Measurements from ENCODE around the gene FAM124B. TPM values are rescaled to one million over a fixed set of nuclear protein-coding genes. Genes with fewer than 3 reads are reported as not detected.

Gene FAM124B
- total and polyA plus RNA-seq, 2 of the 8 experiments (the other 6 are each of a cell fraction or from before 2014, with no cell fraction given), result 2.1 to 2.6 TPM

- H3K36me3 ChIP-seq (ENCODE audit: control insufficient read depth in 2 of 4, insufficient read depth in 4 of 4, low read length in 3 of 4), result no peaks in the 10 kb centered on the region
- no peaks in the 10 kb centered on the region for H3K79me2 ChIP-seq (ENCODE audit: control insufficient read depth in 1 of 2, insufficient read depth in 2 of 2, low read length in 2 of 2)
- no peak overlapping the region; the same call in 1 of the 2 replicates for H3K18ac ChIP-seq (ENCODE audit: extremely low read depth, low read length)
- FAIRE-seq (no peak), DNase-seq (ENCODE audit: low read depth in 1 of 2, low spot score in 2 of 2) (no peak)
- H4K8ac ChIP-seq (ENCODE audit: extremely low read depth, insufficient read depth, low read length), result no peak overlapping the region
- no peak overlapping the region for H2BK15ac ChIP-seq (ENCODE audit: low read length)
- no peak overlapping the region for H3K4ac ChIP-seq (replicated peaks; ENCODE audit: insufficient read length, low read depth, low read length)
- no peaks in the 10 kb centered on the region for H3K27me3 ChIP-seq (replicated peaks in 1 of 4; ENCODE audit: control insufficient read depth in 3 of 4, extremely low read depth in 1 of 4, insufficient read depth in 3 of 4, low read length in 3 of 4)
- H2BK20ac ChIP-seq (ENCODE audit: low read length), result no peak overlapping the region
- H3K27ac ChIP-seq (ENCODE audit: low read depth, low read length), result no peak overlapping the region
- no peak overlapping the region for H3K9ac ChIP-seq (replicated peaks in 1 of 4; ENCODE audit: extremely low read depth in 1 of 4, low read depth in 3 of 4, low read length in 3 of 4)
- no peaks in the 10 kb centered on the region for H3K79me1 ChIP-seq (ENCODE audit: low read depth, low read length)
- H2BK5ac ChIP-seq (ENCODE audit: low read depth, low read length), result no peak overlapping the region
- no peak overlapping the region for H4K91ac ChIP-seq (replicated peaks; ENCODE audit: insufficient read length, low read length)
- no peak overlapping the region for H2BK12ac ChIP-seq (ENCODE audit: low read depth, low read length)
- no peak overlapping the region for H3K56ac ChIP-seq (replicated peaks; ENCODE audit: insufficient read length, low read depth, low read length)
- POLR2A ChIA-PET (ENCODE audit: partially characterized antibody), result no interaction called here
- H4K20me1 ChIP-seq (replicated peaks in 1 of 2; ENCODE audit: control insufficient read depth in 1 of 2, insufficient read depth in 2 of 2, low read length in 2 of 2), result no peaks in the 10 kb centered on the region
- H3K4me3 ChIP-seq (ENCODE audit: extremely low read depth in 1 of 4, insufficient read depth in 2 of 4, low read depth in 3 of 4, low read length in 4 of 4), result no peak overlapping the region
- H4K5ac ChIP-seq (ENCODE audit: insufficient read length, low read depth, low read length), result no peak overlapping the region
- H3K9me3 ChIP-seq (ENCODE audit: insufficient read depth in 2 of 2, low read depth in 1 of 2, low read length in 1 of 2), result no peaks in the 10 kb centered on the region; a peak in 1 of 4 replicates
- H3K4me1 ChIP-seq (replicated peaks in 1 of 4; ENCODE audit: control insufficient read depth in 3 of 4, insufficient read depth in 4 of 4, low read length in 3 of 4), result no peaks in the 10 kb centered on the region
- H2AFZ ChIP-seq (ENCODE audit: low read length), result no peak overlapping the region
- H3K4me2 ChIP-seq (ENCODE audit: insufficient read depth in 1 of 2, low read depth in 2 of 2, low read length in 2 of 2), result no peak overlapping the region
- no peak overlapping the region for H2BK120ac ChIP-seq (replicated peaks; ENCODE audit: low read depth, low read length)
- WGBS, 2 experiments (ENCODE audit: extremely low coverage in 1 of 2, insufficient coverage in 1 of 2, insufficient read length in 1 of 2, insufficient replicate concordance in 2 of 2, low coverage in 1 of 2, low lambda C conversion rate in 2 of 2, missing lambda C conversion rate in 1 of 2), result 88% methylated on average over 5 of the region's 5 CpGs; no CpG with 5 or more reads in 1 of the 2 experiments
- no peaks in the 10 kb centered on the region for H3K23me2 ChIP-seq (ENCODE audit: low read depth, low read length)
- H3K14ac ChIP-seq (ENCODE audit: insufficient read length), result no peak overlapping the region
- CTCF ChIA-PET (ENCODE audit: partially characterized antibody), result no interaction called here
- no peak overlapping the region for H3K23ac ChIP-seq (ENCODE audit: insufficient read length)
- no peak overlapping the region for H2AK5ac ChIP-seq (ENCODE audit: low read depth, low read length)
- no peak for TF ChIP-seq SP2 (IDR thresholded peaks at IDR 0.05; ENCODE audit: low read length)
- no peak for TF ChIP-seq GTF2F1 (IDR thresholded peaks at IDR 0.05; ENCODE audit: borderline replicate concordance, low read depth, low read length)
- TF ChIP-seq YY1 (IDR thresholded peaks at IDR 0.05; ENCODE audit: low read depth, low read length), result no peak
- no peak for TF ChIP-seq KDM1A (IDR thresholded peaks at IDR 0.05; ENCODE audit: borderline replicate concordance, low read length)
- no peak for TF ChIP-seq PHF8 (conservative IDR thresholded peaks at IDR 0.05; ENCODE audit: low read depth, low read length)
- TF ChIP-seq TCF12 (IDR thresholded peaks at IDR 0.05; ENCODE audit: low read depth, low read length), result no peak
- no peak for TF ChIP-seq RXRA (IDR thresholded peaks at IDR 0.05; ENCODE audit: insufficient read depth, low read depth, low read length)
- no peak for TF ChIP-seq RBBP5 (IDR thresholded peaks at IDR 0.05; ENCODE audit: borderline replicate concordance, low read depth, low read length)
- TF ChIP-seq EP300 (IDR thresholded peaks at IDR 0.05; ENCODE audit: borderline replicate concordance in 1 of 2, low read depth in 2 of 2, low read length in 2 of 2), result no peak
- no peak for TF ChIP-seq KDM4A (IDR thresholded peaks at IDR 0.05; ENCODE audit: low read depth, low read length, severe bottlenecking)
- no peak for TF ChIP-seq CBX5 (IDR thresholded peaks at IDR 0.05; ENCODE audit: low read depth, low read length)
- no peak for TF ChIP-seq RAD21 (IDR thresholded peaks at IDR 0.05 in 1 of 2, conservative IDR thresholded peaks at IDR 0.05 in 1 of 2; ENCODE audit: low read depth in 2 of 2, low read length in 2 of 2)
Measured at GRCh38 chr2:224444021-224444420, 42.1 kb upstream of the FAM124B start.

Measured in H1 (cell line).